CD14-positive monocyte (primary cell): ENCODE measurements around the gene OR52W1. TPM values are rescaled to one million over a fixed set of nuclear protein-coding genes. Genes with fewer than 3 reads are reported as not detected.

Source experiments
- DNase-seq, 3 donors: peaks; one replicate each; pipeline ENCODE4 v3.0.0-alpha.2; 2011 to 2022
- H2AFZ ChIP-seq: 2 replicates; pipeline ENCODE4 v1.6.0; 2012; ENCODE audit warnings: mild to moderate bottlenecking, low read depth, low read length, inconsistent platforms; ENCODE audit not compliant: insufficient read depth, poor library complexity, severe bottlenecking
- H3K27ac ChIP-seq, 2 donors: 1 replicate in 1 of 2; 2 replicates in 1 of 2; pipeline ENCODE4 v1.5.1; 2012 to 2013; ENCODE audit warnings: low read length in 2 of 2, control low read depth in 1 of 2, inconsistent platforms in 1 of 2, low read depth in 1 of 2, mild to moderate bottlenecking in 1 of 2
- H3K27me3 ChIP-seq, 2 donors: one replicate each; pipeline versions ENCODE4 v1.6.0 to v1.6.1; 2011 to 2013; ENCODE audit warnings: low read length in 2 of 2; ENCODE audit not compliant: control insufficient read depth in 2 of 2, insufficient read depth in 2 of 2
- H3K36me3 ChIP-seq, 2 donors: replicated peaks in 1 of 2; 1 replicate in 1 of 2; 2 replicates in 1 of 2; pipeline versions ENCODE4 v1.5.1 to v1.6.1; 2012 to 2013; ENCODE audit warnings: low read length in 2 of 2, control low read depth in 1 of 2, inconsistent platforms in 1 of 2, mild to moderate bottlenecking in 1 of 2; ENCODE audit not compliant: insufficient read depth in 2 of 2, control insufficient read depth in 1 of 2
- H3K4me1 ChIP-seq, 2 donors: 1 replicate in 1 of 2; 2 replicates in 1 of 2; pipeline versions ENCODE4 v1.5.1 to v1.6.1; 2012 to 2013; ENCODE audit warnings: low read length in 2 of 2, control low read depth in 1 of 2, inconsistent platforms in 1 of 2, mild to moderate bottlenecking in 1 of 2, moderate library complexity in 1 of 2; ENCODE audit not compliant: insufficient read depth in 2 of 2, control insufficient read depth in 1 of 2
- H3K4me2 ChIP-seq: replicated peaks from 2 replicates; pipeline ENCODE3; 2012; ENCODE audit warnings: low read length, moderate library complexity, mild to moderate bottlenecking; ENCODE audit not compliant: poor library complexity, severe bottlenecking; ENCODE audit errors: extremely low read depth
- H3K4me3 ChIP-seq, 3 experiments: fragments of 200-600 bp in 1 of 3; sonication (generic) in 1 of 3; replicated peaks in 1 of 3; 1 replicate in 2 of 3; 2 replicates in 1 of 3; pipeline ENCODE4 v1.5.1; 2011 to 2013; ENCODE audit warnings: low read length in 3 of 3, mild to moderate bottlenecking in 3 of 3, control low read depth in 2 of 3, low read depth in 2 of 3, inconsistent platforms in 1 of 3, moderate library complexity in 1 of 3
- H3K79me2 ChIP-seq: 2 replicates; pipeline ENCODE4 v1.6.0; 2012; ENCODE audit warnings: mild to moderate bottlenecking, control low read depth, inconsistent platforms, low read length, moderate library complexity; ENCODE audit not compliant: insufficient read depth
- H3K9ac ChIP-seq: 2 replicates; pipeline ENCODE4 v1.6.0; 2017; ENCODE audit warnings: low read length, mild to moderate bottlenecking; ENCODE audit not compliant: insufficient read depth, poor library complexity, severe bottlenecking
- H3K9me3 ChIP-seq, 2 donors: replicated peaks in 1 of 2; 1 replicate in 1 of 2; 2 replicates in 1 of 2; pipeline versions ENCODE4 v1.5.1 to v1.6.1; 2012 to 2013; ENCODE audit warnings: low read length in 2 of 2, control low read depth in 1 of 2; ENCODE audit not compliant: control insufficient read depth in 1 of 2, insufficient read depth in 1 of 2
- H4K20me1 ChIP-seq: 2 replicates; pipeline ENCODE4 v1.6.0; 2012; ENCODE audit warnings: mild to moderate bottlenecking, low read length, control low read depth, moderate library complexity; ENCODE audit not compliant: insufficient read depth
- H3K27ac Mint-ChIP-seq, 7 donors: one replicate each; pipeline ENCODE4 v1.8.0; 2020; ENCODE audit warnings: mild to moderate bottlenecking in 7 of 7, mixed read lengths in 7 of 7, moderate library complexity in 6 of 7, inconsistent platforms in 2 of 7
- H3K27me3 Mint-ChIP-seq, 3 donors: one replicate each; pipeline ENCODE4 v1.8.0; 2021 to 2022; ENCODE audit warnings: low read depth in 3 of 3, mild to moderate bottlenecking in 3 of 3, mixed read lengths in 3 of 3, moderate library complexity in 3 of 3, inconsistent platforms in 1 of 3
- H3K36me3 Mint-ChIP-seq, 2 donors: one replicate each; pipeline ENCODE4 v1.8.0; 2020; ENCODE audit warnings: mixed read lengths in 2 of 2, inconsistent platforms in 1 of 2, mild to moderate bottlenecking in 1 of 2
- H3K4me1 Mint-ChIP-seq: one replicate; pipeline ENCODE4 v1.8.0; 2020; ENCODE audit warnings: mild to moderate bottlenecking, mixed read lengths
- H3K4me3 Mint-ChIP-seq, 2 donors: one replicate each; pipeline ENCODE4 v1.8.0; 2020; ENCODE audit warnings: mild to moderate bottlenecking in 2 of 2, mixed read lengths in 2 of 2, moderate library complexity in 1 of 2
- H3K9me3 Mint-ChIP-seq, 7 donors: one replicate each; pipeline ENCODE4 v1.8.0; 2020 to 2022; ENCODE audit warnings: mixed read lengths in 7 of 7, mild to moderate bottlenecking in 6 of 7, moderate library complexity in 6 of 7, inconsistent platforms in 2 of 7
- CTCF ChIP-seq: fragments of 200-600 bp; IDR thresholded peaks from one replicate; pipeline ENCODE4 v1.8.0; 2022; ENCODE audit warnings: antibody characterized with exemption, mild to moderate bottlenecking
- WGBS: methylation state at CpG from one replicate; pipeline ENCODE4 v1.1.5; 2013; ENCODE audit warnings: missing lambda C conversion rate; ENCODE audit not compliant: insufficient coverage; 5-methylcytosine and 5-hydroxymethylcytosine counted together
- intact Hi-C, 2 donors: fragments of 100-400 bp; cut with micrococcal nuclease; formaldehyde crosslinking; loops; one replicate each; pipeline versions ENCODE4 v1.15.0 to v1.15.1; 2023
- polyA plus RNA-seq, 3 donors: library from polyadenylated mRNA; depleted of rRNA in 1 of 3; unstranded in 2 of 3; stranded (reverse) in 1 of 3; fragments of 300-500 nt in 2 of 3; fragments of >200 nt in 1 of 3; fragmentation: Illumina TruSeq in 2 of 3; gene quantifications; 1 replicate in 2 of 3; 2 replicates in 1 of 3; pipeline ENCODE4 v1.2.3, GENCODE V29; 2012 to 2021

The OR52W1 gene
- polyA plus RNA-seq, 3 donors, result not detected

DNA sequence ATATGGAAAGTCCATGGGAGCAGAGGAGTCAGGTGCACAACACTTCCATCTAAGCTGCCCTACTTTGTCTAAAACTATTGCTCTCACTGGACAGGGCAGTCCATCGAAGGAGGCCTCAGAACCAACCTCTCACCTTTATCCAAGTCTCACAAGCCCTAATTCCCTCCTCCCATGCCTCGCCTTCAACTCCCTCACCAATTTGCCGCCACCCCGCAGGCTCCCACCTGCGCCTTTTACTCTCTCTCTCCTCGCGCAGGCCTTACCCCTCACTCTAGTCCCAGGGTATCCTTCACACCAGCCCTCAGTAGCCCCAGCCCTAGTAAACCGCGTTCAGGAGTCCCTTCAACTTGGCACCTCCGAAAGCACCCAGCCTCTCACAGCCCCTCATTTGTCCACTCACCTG, 35.0 kb downstream of the OR52W1 start:
- H3K9ac ChIP-seq, result peak overlapping the region; percentile 88
- TF ChIP-seq CTCF, result no peak
- WGBS, result 4% methylated on average over 10 of the region's 10 CpGs
- Mint-ChIP-seq H3K4me1 (peaks cover 50% of the 10 kb centered on the region), H3K27ac (peak overlapping the region; percentile 98 to 100 (median 98)), H3K27me3 (peaks cover 0 to 1% (median 0%) of the 10 kb centered on the region in 3 donors), H3K4me3 (peak overlapping the region; percentile 97 to 100), H3K36me3 (peaks cover 6 to 16% of the 10 kb centered on the region in 2 donors), H3K9me3 (no peaks in the 10 kb centered on the region)
- intact Hi-C loops, result loop anchor here (2.0 to 10.0 kb wide), 4 partner anchors 33 to 451 kb away; partner anchors contain the start of genes TAF10 (in 2 of the 2), MRPL17 (in 1 of the 2) and TPP1 (in 1 of the 2)
- H3K4me2 ChIP-seq, result peak overlapping the region; percentile 82
- H3K79me2 ChIP-seq, result peaks cover 55% of the 10 kb centered on the region
- H3K27ac ChIP-seq, result peak overlapping the region; percentile 84 to 97
- peak overlapping the region; percentile 66 for H2AFZ ChIP-seq
- peak overlapping the region; percentile 81 to 94 (median 87) for H3K4me3 ChIP-seq
- H3K9me3 ChIP-seq, result no peaks in the 10 kb centered on the region
- H3K4me1 ChIP-seq, result peaks cover 49 to 72% of the 10 kb centered on the region in 2 donors
- H4K20me1 ChIP-seq, result no peaks in the 10 kb centered on the region
- no peaks in the 10 kb centered on the region for H3K27me3 ChIP-seq
- DNase-seq, result no peak
- peaks cover 0 to 5% of the 10 kb centered on the region in 2 donors for H3K36me3 ChIP-seq

- WGBS, result 0% methylated on average over 62 of the region's 62 CpGs
- H3K27me3 ChIP-seq, result no peaks in the 10 kb centered on the region
- H3K36me3 Mint-ChIP-seq, result peaks cover under 1 to 11% of the 10 kb centered on the region in 2 donors
- DNase-seq, result peak; percentile 99 to 100 (median 100)
- no peaks in the 10 kb centered on the region for H3K36me3 ChIP-seq
- peak within 1 kb of the TSS; percentile 98 to 100 (median 98) for H3K27ac Mint-ChIP-seq
- no peaks in the 10 kb centered on the region for H3K9me3 Mint-ChIP-seq
- peak within 1 kb of the TSS; percentile 82 for H3K4me2 ChIP-seq
- H3K27ac ChIP-seq, result peak within 1 kb of the TSS; percentile 84 to 97
- H3K4me1 Mint-ChIP-seq, result peaks cover 48% of the 10 kb centered on the region
- intact Hi-C loops, result loop anchor here (2.0 to 10.0 kb wide), 5 partner anchors 34 to 450 kb away; partner anchors contain the start of genes TAF10 (in 2 of the 2), ARFIP2 (in 1 of the 2), MRPL17 (in 1 of the 2) and TIMM10B (in 1 of the 2)
- H3K4me3 ChIP-seq, result peak within 1 kb of the TSS; percentile 81 to 94 (median 87)
- peaks cover 50% of the 10 kb centered on the region for H3K79me2 ChIP-seq
- peak within 1 kb of the TSS; percentile 97 to 100 for H3K4me3 Mint-ChIP-seq
- no peaks in the 10 kb centered on the region for H3K9me3 ChIP-seq
- H3K9ac ChIP-seq, result peak within 1 kb of the TSS; percentile 88
- peak within 1 kb of the TSS; percentile 89 for H2AFZ ChIP-seq
- peaks cover 0 to 1% (median 0%) of the 10 kb centered on the region in 3 donors for H3K27me3 Mint-ChIP-seq
- no peaks in the 10 kb centered on the region for H4K20me1 ChIP-seq
- peaks cover 49 to 72% of the 10 kb centered on the region in 2 donors for H3K4me1 ChIP-seq
- no peak for TF ChIP-seq CTCF
Observed at GRCh38 chr11:6234387-6235107, 35.5 kb downstream of the OR52W1 start, which contains the start of gene FHIP1B. Gene FHIP1B, minus strand, starts transcription at chr11:6234636. Its CDS starts 10,120 bp downstream, at chr11:6224516.
